ENCODE results near the gene HLA-DRB1.
"Not testable (repeated sequence)": the region's sequence is repeated elsewhere in the genome, so short reads cannot be mapped to it uniquely, and the experiment has no call there.

HLA-DRB1 gene

GRCh38 chr6:32609391-32609730, 19.7 kb upstream of the HLA-DRB1 start:
- DNase-seq: no peak

- DNase-seq: no peak
These were observed 18.7 kb upstream of the HLA-DRB1 start for GRCh38 chr6:32608362-32608761.

- no peak for DNase-seq
These were observed 18.3 kb upstream of the HLA-DRB1 start for GRCh38 chr6:32607988-32608298.

- DNase-seq: no peak
These were observed 17.8 kb upstream of the HLA-DRB1 start for GRCh38 chr6:32607263-32607987.

GRCh38 chr6:32604434-32604877, 14.8 kb upstream of the HLA-DRB1 start:
- peak; percentile 49 for DNase-seq

- DNase-seq: no peak
These were observed 14.2 kb upstream of the HLA-DRB1 start for GRCh38 chr6:32603888-32604287.

GRCh38 chr6:32603222-32603621, 13.6 kb upstream of the HLA-DRB1 start:
- no peak for DNase-seq

- no peak for DNase-seq
These were observed 12.7 kb upstream of the HLA-DRB1 start for GRCh38 chr6:32602383-32602782.

GRCh38 chr6:32597024-32597423, 7.4 kb upstream of the HLA-DRB1 start:
- DNase-seq: no peak

GRCh38 chr6:32590713-32591112, 1.1 kb upstream of the HLA-DRB1 start:
- not testable (repeated sequence) for DNase-seq

GRCh38 chr6:32588156-32588555, 1.5 kb downstream of the HLA-DRB1 start:
- no peak for DNase-seq

- no peak for DNase-seq
These were observed 6.1 kb downstream of the HLA-DRB1 start for GRCh38 chr6:32583527-32583898.

GRCh38 chr6:32581315-32582095, 8.1 kb downstream of the HLA-DRB1 start:
- DNase-seq: no peak

- DNase-seq: no peak
These were observed 9.1 kb downstream of the HLA-DRB1 start for GRCh38 chr6:32580593-32580992.

GRCh38 chr6:32578962-32579361, 10.7 kb downstream of the HLA-DRB1 start:
- DNase-seq: no peak

- DNase-seq: not testable (repeated sequence)
These were observed 12.2 kb downstream of the HLA-DRB1 start for GRCh38 chr6:32577493-32577892.

- DNase-seq: no peak
These were observed 13.4 kb downstream of the HLA-DRB1 start for GRCh38 chr6:32576250-32576649.

GRCh38 chr6:32570363-32570905, 19.2 kb downstream of the HLA-DRB1 start:
- no peak for DNase-seq

GRCh38 chr6:32568561-32568960, 21.1 kb downstream of the HLA-DRB1 start:
- peak; percentile 14 for DNase-seq

- no peak for DNase-seq
These were observed 22.7 kb downstream of the HLA-DRB1 start for GRCh38 chr6:32566957-32567356.

- no peak for DNase-seq
These were observed 24.1 kb downstream of the HLA-DRB1 start for GRCh38 chr6:32565511-32565910.

- DNase-seq: no peak
These were observed 26.7 kb downstream of the HLA-DRB1 start for GRCh38 chr6:32562940-32563339.

- DNase-seq: no peak
These were observed 29.9 kb downstream of the HLA-DRB1 start for GRCh38 chr6:32559747-32560146.

GRCh38 chr6:32558426-32559057, 31.1 kb downstream of the HLA-DRB1 start:
- DNase-seq: no peak
